CD4-positive, alpha-beta memory T cell (primary cell): ENCODE data around the gene CD28. TPM values are rescaled to one million over a fixed set of nuclear protein-coding genes. Genes with fewer than 3 reads are reported as not detected.
A peak's percentile ranks its signal among the peaks of the same experiment; 100 is the strongest.

Experiments used
- CTCF ChIA-PET: fragments of 350-600 bp; sonication (Branson Sonifier 250); formaldehyde crosslinking; loops from one replicate; lab custom pipeline; 2021; ENCODE audit warnings: inconsistent platforms; ENCODE audit not compliant: partially characterized antibody; lab: Charles Lee
- POLR2A ChIA-PET: fragments of 350-600 bp; sonication (Branson Sonifier 250); formaldehyde crosslinking; loops from one replicate; lab custom pipeline; 2021; ENCODE audit not compliant: partially characterized antibody; lab: Charles Lee
- DNase-seq, 5 donors: peaks; one replicate each; pipeline versions ENCODE4 v3.0.0 to v3.0.0-alpha.2; 2020 to 2022; ENCODE audit warnings: mixed read lengths in 1 of 5
- H3K27ac ChIP-seq: one replicate; pipeline ENCODE4 v1.7.0; 2013; ENCODE audit warnings: low read depth, low read length
- H3K27me3 ChIP-seq: 2 replicates; pipeline ENCODE4 v1.7.0; 2013; ENCODE audit warnings: mild to moderate bottlenecking, low read length, moderate library complexity; ENCODE audit not compliant: insufficient read depth
- H3K36me3 ChIP-seq: 2 replicates; pipeline ENCODE4 v1.7.0; 2013; ENCODE audit warnings: mild to moderate bottlenecking, low read length, moderate library complexity; ENCODE audit not compliant: insufficient read depth
- H3K4me1 ChIP-seq: 2 replicates; pipeline ENCODE4 v1.7.0; 2013; ENCODE audit warnings: mild to moderate bottlenecking, low read length, moderate library complexity; ENCODE audit not compliant: insufficient read depth
- H3K4me3 ChIP-seq, 2 donors: one replicate each; pipeline ENCODE4 v1.7.0; 2013; ENCODE audit warnings: low read length in 2 of 2, mild to moderate bottlenecking in 1 of 2
- H3K9me3 ChIP-seq, 2 donors: one replicate each; pipeline ENCODE4 v1.7.0; 2013; ENCODE audit warnings: low read length in 2 of 2, control low read depth in 1 of 2; ENCODE audit not compliant: control insufficient read depth in 1 of 2
- H3K27ac Mint-ChIP-seq, 7 donors: one replicate each; pipeline ENCODE4 v1.8.0; 2020 to 2021; ENCODE audit warnings: mixed read lengths in 7 of 7, mild to moderate bottlenecking in 6 of 7, inconsistent platforms in 3 of 7, moderate library complexity in 3 of 7
- H3K27me3 Mint-ChIP-seq, 2 donors: one replicate each; pipeline ENCODE4 v1.8.0; 2020 to 2021; ENCODE audit warnings: mixed read lengths in 2 of 2
- H3K36me3 Mint-ChIP-seq, 2 donors: one replicate each; pipeline ENCODE4 v1.8.0; 2020 to 2021; ENCODE audit warnings: mixed read lengths in 2 of 2, inconsistent platforms in 1 of 2, mild to moderate bottlenecking in 1 of 2
- H3K4me1 Mint-ChIP-seq, 4 donors: one replicate each; pipeline ENCODE4 v1.8.0; 2020 to 2021; ENCODE audit warnings: mixed read lengths in 4 of 4, mild to moderate bottlenecking in 1 of 4
- H3K4me3 Mint-ChIP-seq, 8 donors: one replicate each; pipeline ENCODE4 v1.8.0; 2020 to 2021; ENCODE audit warnings: mixed read lengths in 8 of 8, mild to moderate bottlenecking in 7 of 8, moderate library complexity in 6 of 8, inconsistent platforms in 3 of 8
- H3K9me3 Mint-ChIP-seq, 8 donors: one replicate each; pipeline ENCODE4 v1.8.0; 2020 to 2021; ENCODE audit warnings: mixed read lengths in 8 of 8, mild to moderate bottlenecking in 5 of 8, inconsistent platforms in 3 of 8, moderate library complexity in 1 of 8
- intact Hi-C: fragments of 100-400 bp; cut with micrococcal nuclease; formaldehyde crosslinking; loops from one replicate; pipeline ENCODE4 v1.15.1; 2023
- polyA plus RNA-seq, 2 donors: library from polyadenylated mRNA; unstranded; fragments of 300-500 nt; fragmentation: Illumina TruSeq; gene quantifications; one replicate each; pipeline ENCODE4 v1.2.3, GENCODE V29; 2021
- total RNA-seq, 2 experiments: library from RNA; stranded (reverse); gene quantifications; one replicate each; pipeline ENCODE4 v1.2.3, GENCODE V29; 2021

Gene CD28
- total and polyA plus RNA-seq, 4 experiments from 2014 or later, result 80.0 to 222 (median 167) TPM

GRCh38 chr2:203730076-203730729, 23.8 kb downstream of the CD28 start:
- no peaks in the 10 kb centered on the region for H3K27me3 ChIP-seq
- H3K36me3 ChIP-seq, result peaks cover 49% of the 10 kb centered on the region
- peak overlapping the region; percentile 30 for H3K27ac ChIP-seq

GRCh38 chr2:203730883-203731282, 24.4 kb downstream of the CD28 start:
- POLR2A ChIA-PET, result interaction anchor here (1.5 to 10.0 kb wide), 7 partner anchors 11 to 81 kb away, joined by 3 to 189 read pairs (median 24); partner anchors contain the start of gene CD28
- no peak overlapping the region for H3K4me3 ChIP-seq
- no peak for DNase-seq
- H3K27ac ChIP-seq, result peak overlapping the region; percentile 30
- Mint-ChIP-seq H3K9me3 (no peaks in the 10 kb centered on the region), H3K27ac (peak overlapping the region; percentile 76 to 92 (median 88)), H3K4me1 (peaks cover 73 to 95% (median 85%) of the 10 kb centered on the region in 4 donors), H3K4me3 (peak overlapping the region; percentile 64 to 82 (median 70)), H3K27me3 (no peaks in the 10 kb centered on the region), H3K36me3 (peaks cover 89 to 94% of the 10 kb centered on the region in 2 donors)
- CTCF ChIA-PET, result interaction anchor here (1.5 to 4.9 kb wide), 4 partner anchors 10 to 84 kb away, joined by 4 to 35 read pairs (median 10); no protein-coding TSS in a partner anchor
- H3K27me3 ChIP-seq, result no peaks in the 10 kb centered on the region
- intact Hi-C loops, result loop anchor here (1.0 kb wide), 1 partner anchor 10 kb away; no protein-coding TSS in a partner anchor
- peaks cover 56% of the 10 kb centered on the region for H3K36me3 ChIP-seq
- H3K9me3 ChIP-seq, result no peaks in the 10 kb centered on the region
- H3K4me1 ChIP-seq, result peaks cover 94% of the 10 kb centered on the region

More at GRCh38 chr2:203730076-203730729, 23.8 kb downstream of the CD28 start:
- no peaks in the 10 kb centered on the region for H3K27me3 Mint-ChIP-seq
- peaks cover 76 to 95% (median 85%) of the 10 kb centered on the region in 4 donors for H3K4me1 Mint-ChIP-seq
- DNase-seq, result no peak
- POLR2A ChIA-PET, result interaction anchor here (0.7 to 10.0 kb wide), 9 partner anchors 10 to 81 kb away, joined by 3 to 189 read pairs (median 5); partner anchors contain the start of gene CD28
- H3K4me3 ChIP-seq, result no peak overlapping the region
- peaks cover 94% of the 10 kb centered on the region for H3K4me1 ChIP-seq
- H3K36me3 Mint-ChIP-seq, result peaks cover 87 to 93% of the 10 kb centered on the region in 2 donors
- CTCF ChIA-PET, result interaction anchor here (0.8 to 4.9 kb wide), 6 partner anchors 9 to 246 kb away, joined by 3 to 35 read pairs (median 4); no protein-coding TSS in a partner anchor
- peak overlapping the region; percentile 31 to 82 (median 70) for H3K4me3 Mint-ChIP-seq
- no peaks in the 10 kb centered on the region for H3K9me3 Mint-ChIP-seq
- no peaks in the 10 kb centered on the region for H3K9me3 ChIP-seq
- intact Hi-C loops, result loop anchor here (1.0 kb wide), 1 partner anchor 11 kb away; no protein-coding TSS in a partner anchor
- H3K27ac Mint-ChIP-seq, result peak overlapping the region; percentile 76 to 92 (median 88)

- H3K9me3 ChIP-seq, result no peaks in the 10 kb centered on the region
- Mint-ChIP-seq H3K27ac (peak overlapping the region; percentile 81 to 95 (median 90)), H3K27me3 (no peaks in the 10 kb centered on the region), H3K36me3 (peaks cover 87 to 93% of the 10 kb centered on the region in 2 donors), H3K9me3 (no peaks in the 10 kb centered on the region), H3K4me3 (peak overlapping the region; percentile 16 to 83 (median 70)), H3K4me1 (peaks cover 76 to 95% (median 86%) of the 10 kb centered on the region in 4 donors)
- peaks cover 59% of the 10 kb centered on the region for H3K36me3 ChIP-seq
- H3K4me1 ChIP-seq, result peaks cover 95% of the 10 kb centered on the region
- DNase-seq, result no peak
- ChIA-PET POLR2A (interaction anchor here (0.7 to 10.0 kb wide), 12 partner anchors 9 to 198 kb away, joined by 3 to 189 read pairs (median 7); partner anchors contain the start of gene CD28), CTCF (interaction anchor here (1.0 to 4.9 kb wide), 11 partner anchors 8 to 177 kb away, joined by 3 to 35 read pairs (median 5); partner anchors contain the start of gene CD28)
- no peaks in the 10 kb centered on the region for H3K27me3 ChIP-seq
- H3K4me3 ChIP-seq, result no peak overlapping the region
- intact Hi-C loops, result loop anchor here (1.0 to 2.0 kb wide), 2 partner anchors 12 to 22 kb away; no protein-coding TSS in a partner anchor
- H3K27ac ChIP-seq, result peak overlapping the region; percentile 27
Measured at GRCh38 chr2:203732092-203732952, 25.9 kb downstream of the CD28 start.

- H3K27ac ChIP-seq, result peak overlapping the region; percentile 27
- DNase-seq, result no peak
- no peaks in the 10 kb centered on the region for H3K27me3 Mint-ChIP-seq
- ChIA-PET POLR2A (interaction anchor here (0.7 to 10.0 kb wide), 12 partner anchors 8 to 198 kb away, joined by 3 to 189 read pairs (median 7); partner anchors contain the start of gene CD28), CTCF (interaction anchor here (1.0 to 4.9 kb wide), 12 partner anchors 8 to 177 kb away, joined by 3 to 35 read pairs (median 6); partner anchors contain the start of gene CD28)
- peak overlapping the region in 7 of 8 donors; percentile 62 to 83 (median 73) for H3K4me3 Mint-ChIP-seq
- no peaks in the 10 kb centered on the region for H3K27me3 ChIP-seq
- H3K4me1 Mint-ChIP-seq, result peaks cover 81 to 97% (median 90%) of the 10 kb centered on the region in 4 donors
- intact Hi-C loops, result loop anchor here (1.0 to 2.0 kb wide), 2 partner anchors 13 to 22 kb away; no protein-coding TSS in a partner anchor
- no peak overlapping the region for H3K4me3 ChIP-seq
- peaks cover 85 to 96% of the 10 kb centered on the region in 2 donors for H3K36me3 Mint-ChIP-seq
- H3K9me3 Mint-ChIP-seq, result no peaks in the 10 kb centered on the region
- peaks cover 100% of the 10 kb centered on the region for H3K4me1 ChIP-seq
- no peaks in the 10 kb centered on the region for H3K9me3 ChIP-seq
- peak overlapping the region; percentile 81 to 95 (median 90) for H3K27ac Mint-ChIP-seq
- H3K36me3 ChIP-seq, result peaks cover 60% of the 10 kb centered on the region
Measured at GRCh38 chr2:203732953-203733510, 26.6 kb downstream of the CD28 start.

GRCh38 chr2:203733684-203734083, 27.2 kb downstream of the CD28 start:
- H3K27ac ChIP-seq, result peak overlapping the region; percentile 27
- ChIA-PET CTCF (interaction anchor here (1.0 to 4.9 kb wide), 9 partner anchors 10 to 176 kb away, joined by 3 to 35 read pairs (median 4); no protein-coding TSS in a partner anchor), POLR2A (interaction anchor here (1.3 to 10.0 kb wide), 9 partner anchors 8 to 82 kb away, joined by 4 to 189 read pairs (median 19); partner anchors contain the start of gene CD28)

More at GRCh38 chr2:203733684-203734083, 27.2 kb downstream of the CD28 start:
- Histone ChIP-seq H3K4me1 (peaks cover 100% of the 10 kb centered on the region), H3K4me3 (no peak overlapping the region), H3K36me3 (peaks cover 62% of the 10 kb centered on the region), H3K27me3 (no peaks in the 10 kb centered on the region), H3K9me3 (no peaks in the 10 kb centered on the region)
- DNase-seq, result no peak
- H3K4me1 Mint-ChIP-seq, result peaks cover 83 to 100% (median 93%) of the 10 kb centered on the region in 4 donors
- H3K4me3 Mint-ChIP-seq, result peak overlapping the region in 5 of 8 donors; percentile 66 to 83 (median 79)
- peaks cover 0 to 2% (median 0%) of the 10 kb centered on the region in 8 donors for H3K9me3 Mint-ChIP-seq
- H3K27ac Mint-ChIP-seq, result peak overlapping the region; percentile 81 to 95 (median 90)
- no peaks in the 10 kb centered on the region for H3K27me3 Mint-ChIP-seq
- intact Hi-C loops, result loop anchor here (2.0 kb wide), 1 partner anchor 23 kb away; no protein-coding TSS in a partner anchor
- peaks cover 85 to 97% of the 10 kb centered on the region in 2 donors for H3K36me3 Mint-ChIP-seq
